ENCODE data around the gene ERVH48-1.
"Not testable (repeated sequence)": the region's sequence is repeated elsewhere in the genome, so short reads cannot be mapped to it uniquely, and the experiment has no call there.

Gene ERVH48-1

DNA sequence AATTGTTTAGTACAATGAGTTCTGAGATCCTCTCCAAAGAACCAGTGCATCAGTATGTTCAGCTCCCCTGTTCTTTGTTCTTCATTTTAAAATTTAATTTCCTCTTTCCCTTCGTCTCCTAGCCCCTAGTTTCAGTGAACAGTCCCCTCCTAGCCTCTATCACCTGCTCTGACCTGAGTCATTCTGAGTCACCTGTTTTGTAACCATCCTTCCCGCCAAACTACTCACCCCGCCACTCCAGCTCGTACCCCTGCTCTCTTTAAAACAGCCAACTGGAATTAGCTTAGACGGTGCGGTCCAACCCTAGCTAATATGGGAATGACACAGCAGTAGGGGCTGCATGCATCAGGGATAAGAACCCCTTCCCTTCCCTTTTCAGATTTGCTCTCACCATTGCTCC lies 16.8 kb upstream of the ERVH48-1 start:
- H3K4me3 ChIP-seq (ENCODE audit: low read depth, low read length), result no peak overlapping the region
- TF ChIP-seq, protein P1, sequence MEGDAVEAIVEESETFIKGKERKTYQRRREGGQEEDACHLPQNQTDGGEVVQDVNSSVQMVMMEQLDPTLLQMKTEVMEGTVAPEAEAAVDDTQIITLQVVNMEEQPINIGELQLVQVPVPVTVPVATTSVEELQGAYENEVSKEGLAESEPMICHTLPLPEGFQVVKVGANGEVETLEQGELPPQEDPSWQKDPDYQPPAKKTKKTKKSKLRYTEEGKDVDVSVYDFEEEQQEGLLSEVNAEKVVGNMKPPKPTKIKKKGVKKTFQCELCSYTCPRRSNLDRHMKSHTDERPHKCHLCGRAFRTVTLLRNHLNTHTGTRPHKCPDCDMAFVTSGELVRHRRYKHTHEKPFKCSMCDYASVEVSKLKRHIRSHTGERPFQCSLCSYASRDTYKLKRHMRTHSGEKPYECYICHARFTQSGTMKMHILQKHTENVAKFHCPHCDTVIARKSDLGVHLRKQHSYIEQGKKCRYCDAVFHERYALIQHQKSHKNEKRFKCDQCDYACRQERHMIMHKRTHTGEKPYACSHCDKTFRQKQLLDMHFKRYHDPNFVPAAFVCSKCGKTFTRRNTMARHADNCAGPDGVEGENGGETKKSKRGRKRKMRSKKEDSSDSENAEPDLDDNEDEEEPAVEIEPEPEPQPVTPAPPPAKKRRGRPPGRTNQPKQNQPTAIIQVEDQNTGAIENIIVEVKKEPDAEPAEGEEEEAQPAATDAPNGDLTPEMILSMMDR (IDR thresholded peaks at IDR 0.05; ENCODE audit: borderline replicate concordance, insufficient read depth, low read depth, low read length), result no peak

DNA sequence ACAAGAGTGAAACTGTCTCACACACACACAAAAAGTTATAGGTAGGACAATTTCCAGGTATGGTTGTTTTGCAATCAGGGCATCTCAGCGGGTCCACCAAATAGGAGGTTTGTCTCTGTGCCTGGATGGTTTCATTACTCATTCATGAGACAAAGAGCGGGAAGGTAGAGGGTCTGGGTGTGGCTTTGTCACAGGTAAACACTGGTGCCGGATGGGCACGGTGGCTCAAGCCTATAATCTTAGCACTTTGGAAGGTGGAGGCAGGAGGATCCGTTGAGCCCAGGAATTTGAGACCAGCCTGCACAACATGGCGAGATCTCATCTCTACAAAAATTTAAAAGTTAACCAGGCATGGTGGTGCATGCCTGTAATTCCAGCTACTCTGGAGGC lies 16.3 kb upstream of the ERVH48-1 start:
- no peak overlapping the region for H3K4me3 ChIP-seq (ENCODE audit: low read depth, low read length)
- TF ChIP-seq, protein P1 (IDR thresholded peaks at IDR 0.05; ENCODE audit: borderline replicate concordance, insufficient read depth, low read depth, low read length), result no peak

DNA sequence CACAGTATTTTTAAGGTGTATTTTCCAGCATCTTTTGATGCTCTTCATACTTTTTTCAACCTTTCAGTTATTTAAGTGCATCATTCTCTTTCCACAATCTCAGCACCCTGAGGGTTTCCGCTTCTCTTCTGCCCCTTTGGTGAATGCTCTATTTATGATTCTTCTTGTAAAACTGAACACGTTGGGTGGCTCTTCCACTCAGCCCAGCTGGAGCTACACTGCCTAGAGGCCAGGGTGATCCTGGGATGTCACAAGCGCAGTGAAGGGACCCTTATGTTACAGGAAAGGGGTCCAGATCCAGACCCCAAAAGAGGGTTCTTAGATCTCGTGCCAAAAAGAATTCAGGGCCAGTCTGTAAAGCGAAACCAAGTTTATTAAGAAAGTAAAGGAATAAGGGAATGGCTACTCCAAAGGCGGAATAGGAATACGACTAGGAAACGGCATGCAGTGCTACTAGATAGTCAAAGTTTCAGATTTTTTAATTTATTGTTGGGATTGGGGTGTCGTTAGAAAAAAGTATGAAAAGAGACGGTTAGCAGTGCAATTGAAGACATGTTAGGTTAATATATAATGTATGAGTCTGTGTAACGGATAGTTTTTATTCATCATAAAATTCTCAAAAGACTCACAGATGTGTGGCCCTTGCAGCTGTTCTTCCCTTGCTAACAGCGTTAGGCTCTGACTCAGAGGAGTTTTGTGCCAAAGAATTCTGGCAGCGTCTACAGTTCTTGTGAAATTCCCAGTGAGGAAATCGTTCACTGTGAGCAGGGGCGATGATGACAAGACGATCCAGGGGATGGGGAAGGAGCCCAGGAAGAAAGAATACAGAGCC lies 14.4 kb upstream of the ERVH48-1 start:
- TF ChIP-seq, protein P1 (IDR thresholded peaks at IDR 0.05; ENCODE audit: borderline replicate concordance, insufficient read depth, low read depth, low read length), result no peak
- H3K4me3 ChIP-seq (ENCODE audit: low read depth, low read length), result no peak overlapping the region

DNA sequence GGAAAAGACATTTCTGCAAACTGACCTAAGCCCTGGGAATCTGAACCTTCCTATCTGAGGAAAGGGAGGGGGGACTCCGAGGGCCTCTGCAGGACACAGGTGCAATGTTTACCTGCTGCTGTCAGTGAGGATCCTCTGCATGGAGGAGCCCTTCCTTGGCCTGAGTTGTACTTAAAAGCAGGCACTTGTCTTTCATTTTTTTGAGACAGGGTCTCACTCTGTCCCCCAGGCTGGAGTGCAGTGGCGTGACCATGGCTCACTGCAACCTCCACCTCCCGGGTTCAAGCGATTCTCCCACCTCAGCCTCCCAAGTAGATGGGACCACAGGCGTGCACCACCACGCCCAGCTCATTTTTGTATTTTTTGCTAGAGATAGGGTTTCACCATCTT lies 13.2 kb upstream of the ERVH48-1 start:
- not testable (repeated sequence) for H3K4me3 ChIP-seq (ENCODE audit: low read depth, low read length)

DNA sequence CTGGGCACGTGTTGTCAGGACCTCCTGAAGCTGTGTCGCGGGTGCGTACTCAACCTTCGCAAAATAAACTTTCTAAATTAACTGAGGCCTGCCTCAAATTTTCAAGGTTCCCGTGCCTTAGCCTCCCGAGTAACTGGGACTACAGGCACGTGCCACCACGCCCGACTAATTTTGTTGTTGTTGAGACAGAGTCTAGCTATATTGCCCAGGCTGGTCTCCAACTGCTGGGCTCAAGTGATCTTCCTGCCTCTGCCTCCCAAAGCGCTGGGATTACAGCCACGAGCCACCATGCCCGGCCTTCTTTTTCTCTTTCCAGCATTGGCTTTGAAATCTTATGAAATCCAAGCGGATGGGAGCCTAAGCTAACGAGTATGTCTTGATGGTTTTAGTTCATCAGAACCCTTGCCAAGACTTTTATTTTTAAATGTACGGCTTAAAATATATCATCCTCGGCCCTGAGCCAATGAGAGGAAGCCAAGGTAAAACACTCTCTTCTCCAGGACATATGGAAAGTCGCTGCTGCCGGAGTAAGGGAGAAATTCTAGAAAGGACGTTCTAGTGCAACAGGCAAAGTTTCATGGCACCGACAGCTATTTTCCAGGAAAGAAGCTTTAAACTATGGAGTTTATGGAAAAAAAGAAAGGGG lies 12.7 kb upstream of the ERVH48-1 start:
- TF ChIP-seq, protein P1 (IDR thresholded peaks at IDR 0.05; ENCODE audit: borderline replicate concordance, insufficient read depth, low read depth, low read length), result no peak
- no peak overlapping the region for H3K4me3 ChIP-seq (ENCODE audit: low read depth, low read length)

DNA sequence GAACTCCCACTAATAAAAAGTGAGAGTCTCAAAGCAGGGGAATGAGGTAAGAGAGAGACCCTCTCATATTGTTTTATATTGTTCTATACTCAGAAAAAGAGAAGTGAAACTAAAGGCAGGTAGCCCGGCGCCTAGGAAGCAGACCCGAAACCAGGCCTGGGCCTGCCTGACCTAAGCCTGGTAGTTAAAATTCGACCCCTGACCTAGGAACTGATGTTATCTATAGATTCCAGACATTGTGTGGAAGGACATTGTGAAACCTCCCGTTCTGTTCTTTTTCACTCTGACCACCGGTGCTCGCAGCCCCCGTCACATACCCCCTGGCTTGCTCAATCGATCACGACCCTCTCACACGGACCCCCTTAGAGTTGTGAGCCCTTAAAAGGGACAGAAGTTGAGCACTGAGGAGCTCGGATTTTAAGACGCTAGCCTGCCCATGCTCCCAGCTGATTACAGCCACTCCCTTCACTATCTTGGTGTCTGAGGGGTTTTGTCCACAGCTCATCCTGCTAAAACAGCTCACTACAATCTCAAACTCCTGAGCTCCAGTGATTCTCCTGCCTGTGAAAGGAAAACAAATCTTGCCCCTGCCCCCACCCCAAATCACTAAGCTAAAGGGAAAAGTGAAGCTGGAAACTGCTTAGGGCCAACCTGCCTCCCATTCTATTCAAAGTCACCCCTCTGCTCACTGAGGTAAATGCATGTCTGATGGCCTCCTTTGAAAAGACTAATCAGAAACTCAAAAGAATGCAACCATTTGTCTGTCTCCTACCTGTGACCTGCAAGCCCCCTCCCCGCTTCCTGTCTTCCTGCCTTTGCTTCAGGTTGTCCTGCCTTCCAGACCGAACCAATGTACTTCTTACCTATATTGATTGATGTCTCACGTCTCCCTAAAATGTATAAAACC lies 11.9 kb upstream of the ERVH48-1 start:
- H3K4me3 ChIP-seq (ENCODE audit: low read depth, low read length), result not testable (repeated sequence)

DNA sequence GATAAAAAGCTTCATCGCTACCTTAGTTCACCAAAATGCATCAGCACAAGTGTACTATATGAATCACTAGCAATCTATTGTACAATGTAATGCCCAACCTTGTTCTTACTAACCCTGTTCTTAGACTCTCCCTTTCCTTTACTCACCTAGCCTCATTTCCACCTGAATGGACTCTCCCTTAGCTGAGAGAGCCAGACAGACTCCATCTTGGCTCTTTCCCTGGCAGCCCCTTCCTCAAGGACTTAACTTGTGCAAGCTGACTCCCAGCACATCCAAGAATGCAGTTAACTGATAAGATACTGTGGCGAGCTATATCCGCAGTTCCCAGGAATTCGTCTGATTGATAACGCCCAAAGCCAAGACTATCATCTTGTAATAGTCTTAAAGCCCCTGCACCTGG lies 10.9 kb upstream of the ERVH48-1 start:
- not testable (repeated sequence) for H3K4me3 ChIP-seq (ENCODE audit: low read depth, low read length)

DNA sequence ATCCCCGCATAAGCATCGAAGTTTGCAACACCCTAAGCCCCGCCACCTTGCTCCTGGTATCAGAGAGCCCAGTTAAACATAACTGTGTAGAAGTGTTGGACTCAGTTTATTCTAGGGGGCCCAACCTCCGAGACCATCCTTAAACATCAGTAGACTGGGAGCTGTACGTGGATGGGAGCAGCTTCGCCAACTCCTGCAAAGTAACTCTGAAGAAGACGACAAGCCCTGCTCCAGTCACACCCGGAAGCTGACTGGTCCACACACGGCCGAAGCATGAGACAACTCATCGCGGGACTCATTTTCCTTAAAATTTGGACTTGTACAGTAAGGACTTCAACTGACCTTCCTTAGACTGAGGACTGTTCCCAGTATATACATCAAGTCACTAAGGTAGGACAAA lies 8.5 kb upstream of the ERVH48-1 start:
- H3K4me3 ChIP-seq (ENCODE audit: low read depth, low read length), result not testable (repeated sequence)

DNA sequence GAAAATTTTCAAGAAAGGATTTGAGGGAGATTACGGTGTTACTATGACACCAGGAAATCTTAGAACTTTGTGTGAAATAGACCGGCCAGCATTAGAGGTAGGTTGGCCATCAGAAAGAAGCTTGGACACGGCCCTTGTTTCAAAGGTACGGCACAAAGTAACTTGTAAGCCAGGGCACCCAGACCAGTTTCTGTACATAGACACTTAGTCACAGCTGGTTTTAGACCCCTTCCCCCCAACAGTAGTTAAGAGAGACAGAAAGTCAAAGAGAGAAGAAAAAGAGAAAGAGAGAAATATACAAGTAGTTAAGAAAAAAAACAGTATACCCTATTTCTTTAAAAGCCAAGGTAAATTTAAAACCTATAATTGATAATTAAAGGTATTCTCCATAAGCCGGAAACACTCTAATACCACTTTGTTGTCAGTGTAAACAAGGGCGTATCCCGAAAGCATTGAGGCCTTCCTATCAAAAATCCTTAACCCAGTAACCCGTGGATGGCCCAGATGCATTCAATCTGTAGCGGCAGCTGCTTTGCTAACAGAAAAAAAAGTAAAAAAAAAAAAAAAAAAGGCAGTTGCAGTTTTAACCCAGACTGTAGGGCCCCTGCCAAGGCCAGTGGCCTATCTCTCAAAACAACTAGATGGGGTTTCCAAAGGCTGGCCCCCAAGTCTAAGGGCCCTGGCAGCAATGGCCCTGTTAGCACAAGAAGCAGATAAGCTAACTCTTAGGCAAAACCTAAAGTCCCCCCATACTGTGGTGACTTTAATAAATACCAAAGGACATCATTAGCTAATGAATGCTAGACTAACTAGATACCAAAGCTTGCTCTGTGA lies 7.9 kb upstream of the ERVH48-1 start:
- H3K4me3 ChIP-seq (ENCODE audit: low read depth, low read length), result not testable (repeated sequence)

DNA sequence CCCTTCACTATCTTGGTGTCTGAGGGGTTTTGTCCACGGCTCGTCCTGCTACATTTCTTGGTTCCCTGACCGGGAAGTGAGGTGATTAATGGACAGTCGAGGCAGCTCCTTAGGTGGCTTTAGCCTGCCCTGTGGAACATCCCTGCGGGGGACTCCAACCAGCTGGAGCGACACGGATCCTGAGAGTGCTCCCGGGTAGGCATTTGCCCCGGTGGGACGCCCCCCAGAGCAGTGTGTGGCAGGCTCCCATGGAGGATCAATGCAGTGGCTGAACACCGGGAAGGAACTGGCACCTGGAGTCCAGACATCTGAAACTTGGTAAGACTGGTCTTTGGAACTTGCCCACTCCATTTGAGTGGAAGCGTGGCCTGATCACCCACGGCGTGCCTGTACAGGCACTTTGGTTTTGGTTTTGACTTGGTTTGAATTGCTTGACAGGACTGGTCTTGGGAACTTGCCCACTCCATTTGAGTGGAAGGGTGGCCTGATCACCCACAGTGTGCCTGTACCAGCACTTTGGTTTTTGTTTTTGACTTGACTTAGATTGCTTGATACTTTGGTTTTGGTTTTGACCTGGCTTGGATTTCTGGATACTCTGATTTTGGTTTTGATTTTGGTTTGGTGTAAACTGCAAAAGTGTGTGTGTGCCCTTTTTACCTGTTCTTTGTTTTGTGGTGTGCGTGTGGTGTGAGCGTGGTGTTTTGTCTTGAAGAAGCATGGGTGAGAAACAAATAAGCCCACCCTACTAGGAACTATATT lies 7.1 kb upstream of the ERVH48-1 start:
- not testable (repeated sequence) for H3K4me3 ChIP-seq (ENCODE audit: low read depth, low read length)
